Thyroid gland (tissue), 4 donors: ENCODE results near the gene CDK5RAP3. TPM values are rescaled to one million over a fixed set of nuclear protein-coding genes. Genes with fewer than 3 reads are reported as not detected.
"Not testable (repeated sequence)": the region's sequence is repeated elsewhere in the genome, so short reads cannot be mapped to it uniquely, and the experiment has no call there.

Source experiments
- DNase-seq, 2 donors: peaks; one replicate each; pipeline ENCODE4 v3.0.0-alpha.2; 2019
- H3K27ac ChIP-seq, 3 donors: fragments of 200-600 bp; sonication (generic); 1 replicate in 2 of 3; 2 replicates in 1 of 3; pipeline ENCODE4 v1.5.1; 2016 to 2019; ENCODE audit warnings: mild to moderate bottlenecking in 1 of 3, moderate library complexity in 1 of 3
- H3K27me3 ChIP-seq: fragments of 200-600 bp; sonication (generic); one replicate; pipeline ENCODE4 v1.5.1; 2019
- H3K36me3 ChIP-seq, 2 donors: fragments of 200-600 bp; sonication (generic); one replicate each; pipeline ENCODE4 v1.5.1; 2016 to 2019
- H3K4me1 ChIP-seq, 2 donors: fragments of 200-600 bp; sonication (generic); one replicate each; pipeline ENCODE4 v1.5.1; 2017 to 2019
- H3K4me3 ChIP-seq, 3 donors: fragments of 200-600 bp; sonication (generic); replicated peaks in 1 of 3; 1 replicate in 2 of 3; 2 replicates in 1 of 3; pipeline ENCODE4 v1.5.1; 2016; ENCODE audit warnings: mild to moderate bottlenecking in 1 of 3
- H3K9me3 ChIP-seq: fragments of 200-600 bp; sonication (generic); one replicate; pipeline ENCODE4 v1.5.1; 2017
- CTCF ChIP-seq, 6 experiments: fragments of 200-600 bp in 3 of 6; fragments of 450-650 bp in 3 of 6; sonication (generic) in 3 of 6; IDR thresholded peaks; one replicate each; pipeline ENCODE4 v1.5.1; 2016 to 2019; ENCODE audit warnings: antibody characterized with exemption in 6 of 6, mild to moderate bottlenecking in 2 of 6, inconsistent platforms in 1 of 6, moderate library complexity in 1 of 6
- POLR2A ChIP-seq, 2 donors: fragments of 450-650 bp; IDR thresholded peaks; one replicate each; pipeline ENCODE4 v1.6.1; 2017; ENCODE audit warnings: antibody characterized with exemption in 2 of 2, mild to moderate bottlenecking in 2 of 2, moderate library complexity in 1 of 2
- WGBS, 2 donors: methylation state at CpG; one replicate each; pipeline ENCODE4 v1.1.5; 2017; 5-methylcytosine and 5-hydroxymethylcytosine counted together
- intact Hi-C: fragments of 100-400 bp; cut with DNase I; formaldehyde crosslinking; loops from one replicate; pipeline ENCODE4 v1.15.1; 2023
- total RNA-seq, 4 donors: library from RNA; depleted of rRNA; stranded (reverse); fragments of >200 nt; gene quantifications; one replicate each; pipeline ENCODE4 v1.2.3, GENCODE V29; 2016

Gene CDK5RAP3
- total RNA-seq, 4 donors from 2014 or later = 165 to 221 (median 193) TPM

- intact Hi-C loops = no loop called here
These were observed 25.3 kb downstream of the CDK5RAP3 start for GRCh38 chr17:47996201-47996600.

GRCh38 chr17:47997586-47997985 lies 26.7 kb downstream of the CDK5RAP3 start:
- DNase-seq = no peak
- 81 to 86% methylated on average over 7 of the region's 7 CpGs for WGBS, 2 donors
- Histone ChIP-seq H3K4me1 (peaks cover 4 to 16% of the 10 kb centered on the region in 2 donors), H3K27me3 (no peaks in the 10 kb centered on the region), H3K4me3 (no peak overlapping the region), H3K9me3 (no peaks in the 10 kb centered on the region), H3K36me3 (no peaks in the 10 kb centered on the region), H3K27ac (no peak overlapping the region)
- intact Hi-C loops = no loop called here
- TF ChIP-seq CTCF (IDR thresholded peaks at IDR 0.05) = no peak
- no peak for TF ChIP-seq POLR2A (IDR thresholded peaks at IDR 0.05)

More at GRCh38 chr17:47996201-47996600, 25.3 kb downstream of the CDK5RAP3 start:
- no peaks in the 10 kb centered on the region for H3K36me3 ChIP-seq
- DNase-seq = peak; percentile 39 to 50
- H3K9me3 ChIP-seq = no peaks in the 10 kb centered on the region
- peaks cover 0 to 7% of the 10 kb centered on the region in 2 donors for H3K4me1 ChIP-seq
- H3K27me3 ChIP-seq = no peaks in the 10 kb centered on the region
- no peak overlapping the region for H3K27ac ChIP-seq
- H3K4me3 ChIP-seq = no peak overlapping the region
- 52 to 55% methylated on average over 9 of the region's 9 CpGs for WGBS, 2 donors
- TF ChIP-seq CTCF (IDR thresholded peaks at IDR 0.05) (no peak), POLR2A (IDR thresholded peaks at IDR 0.05) (no peak)

- H3K9me3 ChIP-seq = no peaks in the 10 kb centered on the region
- no peak overlapping the region for H3K27ac ChIP-seq
- no peak overlapping the region for H3K4me3 ChIP-seq
- WGBS, 2 donors = 90 to 95% methylated on average over 7 of the region's 7 CpGs
- H3K36me3 ChIP-seq = no peaks in the 10 kb centered on the region
- TF ChIP-seq CTCF (IDR thresholded peaks at IDR 0.05) (no peak), POLR2A (IDR thresholded peaks at IDR 0.05) (no peak)
- H3K27me3 ChIP-seq = no peaks in the 10 kb centered on the region
- intact Hi-C loops = no loop called here
- peaks cover 9 to 20% of the 10 kb centered on the region in 2 donors for H3K4me1 ChIP-seq
- no peak for DNase-seq
These were observed 27.1 kb downstream of the CDK5RAP3 start for GRCh38 chr17:47998044-47998443.

DNA sequence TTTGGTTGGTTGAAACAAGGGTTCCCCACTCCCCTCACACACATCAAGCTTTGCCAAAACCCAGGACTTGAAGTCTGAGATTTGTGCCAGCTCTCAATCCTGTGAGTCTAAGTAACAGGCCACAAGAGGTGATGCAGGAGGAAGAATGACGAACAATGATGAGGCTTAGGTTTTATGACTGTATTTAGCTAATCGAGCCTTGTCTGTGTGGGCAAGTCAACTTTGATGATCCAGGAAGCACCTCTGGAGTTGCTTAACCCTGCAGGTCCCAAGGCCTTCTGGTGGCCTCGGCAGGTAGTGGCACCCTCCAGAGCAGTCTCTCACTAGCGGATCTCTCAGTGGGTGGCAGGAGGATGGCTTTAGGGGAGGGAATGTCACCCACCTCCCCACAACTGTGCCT lies 28.7 kb downstream of the CDK5RAP3 start:
- Histone ChIP-seq H3K36me3 (no peaks in the 10 kb centered on the region), H3K9me3 (no peaks in the 10 kb centered on the region), H3K27me3 (no peaks in the 10 kb centered on the region), H3K4me1 (peaks cover 10 to 21% of the 10 kb centered on the region in 2 donors), H3K27ac (no peak overlapping the region), H3K4me3 (no peak overlapping the region)
- DNase-seq = no peak
- intact Hi-C loops = no loop called here
- 54 to 70% methylated on average over 4 of the region's 4 CpGs for WGBS, 2 donors
- TF ChIP-seq CTCF (IDR thresholded peaks at IDR 0.05) (no peak), POLR2A (IDR thresholded peaks at IDR 0.05) (no peak)

DNA sequence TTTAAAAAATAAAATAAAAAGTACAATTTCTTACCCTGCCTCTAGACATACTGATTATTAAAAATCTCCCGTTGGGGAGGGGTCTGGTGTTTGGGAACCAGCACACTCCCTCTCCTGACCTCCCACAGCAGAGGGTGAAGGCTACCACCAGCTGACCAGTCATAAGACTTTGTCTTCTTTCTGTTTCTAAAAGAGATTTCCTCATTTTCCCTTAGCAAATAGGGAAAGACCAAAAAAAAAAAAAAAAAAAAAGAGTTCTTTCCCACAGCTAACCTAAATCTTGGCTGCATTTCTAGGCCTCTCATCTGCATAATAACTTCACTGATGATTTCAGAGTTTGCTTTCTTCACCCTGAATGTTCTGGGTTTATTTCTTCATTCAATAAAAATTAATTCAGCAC lies 30.3 kb downstream of the CDK5RAP3 start:
- TF ChIP-seq POLR2A (IDR thresholded peaks at IDR 0.05) = no peak
- no peak for TF ChIP-seq CTCF (IDR thresholded peaks at IDR 0.05)
- intact Hi-C loops = no loop called here
- WGBS, 2 donors = 83 to 84% methylated on average over 1 of the region's 1 CpG
- Histone ChIP-seq H3K4me3 (no peak overlapping the region), H3K27me3 (no peaks in the 10 kb centered on the region), H3K4me1 (peaks cover 10 to 32% of the 10 kb centered on the region in 2 donors), H3K36me3 (no peaks in the 10 kb centered on the region), H3K9me3 (no peaks in the 10 kb centered on the region), H3K27ac (no peak overlapping the region)
- no peak for DNase-seq

DNA sequence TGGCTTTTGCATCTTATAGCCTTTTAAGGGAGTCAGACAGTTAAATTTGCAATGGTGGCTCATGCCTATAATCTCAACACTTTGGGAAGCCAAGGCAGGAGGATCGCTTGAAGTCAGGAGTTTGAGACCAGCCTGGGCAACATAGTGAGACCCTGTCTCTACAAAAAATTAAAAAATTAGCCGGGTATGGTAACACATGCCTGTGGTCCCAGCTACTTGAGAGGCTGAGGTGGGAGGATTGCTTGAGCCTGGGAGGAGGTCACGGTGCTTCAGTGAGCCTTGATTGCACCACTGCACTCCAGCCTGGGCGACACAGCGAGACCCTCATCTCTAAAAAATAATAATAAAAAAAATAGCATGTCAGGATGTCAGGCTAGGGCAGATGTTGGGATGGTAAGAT lies 30.7 kb downstream of the CDK5RAP3 start:
- peaks cover 10 to 30% of the 10 kb centered on the region in 2 donors for H3K4me1 ChIP-seq
- H3K9me3 ChIP-seq, intact Hi-C loops, H3K27me3 ChIP-seq, H3K4me3 ChIP-seq, DNase-seq, H3K36me3 ChIP-seq: not testable (repeated sequence)
- peak overlapping the region; percentile 67 to 86 (median 81) for H3K27ac ChIP-seq
- WGBS, 2 donors = 94 to 97% methylated on average over 5 of the region's 5 CpGs
